C4-2B (cell line): ENCODE results near the gene NOS3.
A peak's percentile ranks its signal among the peaks of the same experiment; 100 is the strongest.
"Not testable (repeated sequence)": the region's sequence is repeated elsewhere in the genome, so short reads cannot be mapped to it uniquely, and the experiment has no call there.

Experiments
- H3K27ac ChIP-seq: fragments of 450-650 bp; 2 replicates; pipeline ENCODE4 v1.5.1; 2017
- ZFX ChIP-seq: fragments of 450-650 bp; IDR thresholded peaks from 2 replicates; pipeline ENCODE4 v1.6.1; 2017
- TF ChIP-seq, protein P1 (sequence below): fragments of 450-650 bp; conservative IDR thresholded peaks from 2 replicates; pipeline ENCODE4 v1.5.1; 2017; ENCODE audit warnings: mild to moderate bottlenecking

Gene NOS3

DNA sequence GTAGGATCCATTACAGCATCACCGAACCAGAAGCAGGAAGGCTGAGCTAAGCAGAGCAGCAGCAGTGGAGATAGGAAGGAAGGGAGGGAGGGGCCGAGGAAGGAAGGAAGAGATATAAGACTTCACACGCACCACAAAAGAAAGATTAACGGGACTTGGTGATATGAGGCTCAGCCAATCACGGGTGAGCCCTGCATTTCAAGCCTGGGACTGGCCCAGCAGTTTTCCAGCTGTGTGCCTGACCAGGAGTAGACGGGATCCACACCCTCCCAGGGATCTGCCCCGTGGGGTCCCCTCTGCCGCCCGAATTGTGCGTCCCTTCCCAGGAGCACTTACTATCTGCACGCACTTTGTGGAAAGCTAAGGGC lies 17.3 kb downstream of the NOS3 start:
- no peak for TF ChIP-seq ZFX
- TF ChIP-seq, protein P1, sequence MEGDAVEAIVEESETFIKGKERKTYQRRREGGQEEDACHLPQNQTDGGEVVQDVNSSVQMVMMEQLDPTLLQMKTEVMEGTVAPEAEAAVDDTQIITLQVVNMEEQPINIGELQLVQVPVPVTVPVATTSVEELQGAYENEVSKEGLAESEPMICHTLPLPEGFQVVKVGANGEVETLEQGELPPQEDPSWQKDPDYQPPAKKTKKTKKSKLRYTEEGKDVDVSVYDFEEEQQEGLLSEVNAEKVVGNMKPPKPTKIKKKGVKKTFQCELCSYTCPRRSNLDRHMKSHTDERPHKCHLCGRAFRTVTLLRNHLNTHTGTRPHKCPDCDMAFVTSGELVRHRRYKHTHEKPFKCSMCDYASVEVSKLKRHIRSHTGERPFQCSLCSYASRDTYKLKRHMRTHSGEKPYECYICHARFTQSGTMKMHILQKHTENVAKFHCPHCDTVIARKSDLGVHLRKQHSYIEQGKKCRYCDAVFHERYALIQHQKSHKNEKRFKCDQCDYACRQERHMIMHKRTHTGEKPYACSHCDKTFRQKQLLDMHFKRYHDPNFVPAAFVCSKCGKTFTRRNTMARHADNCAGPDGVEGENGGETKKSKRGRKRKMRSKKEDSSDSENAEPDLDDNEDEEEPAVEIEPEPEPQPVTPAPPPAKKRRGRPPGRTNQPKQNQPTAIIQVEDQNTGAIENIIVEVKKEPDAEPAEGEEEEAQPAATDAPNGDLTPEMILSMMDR = no peak
- no peak overlapping the region for H3K27ac ChIP-seq

DNA sequence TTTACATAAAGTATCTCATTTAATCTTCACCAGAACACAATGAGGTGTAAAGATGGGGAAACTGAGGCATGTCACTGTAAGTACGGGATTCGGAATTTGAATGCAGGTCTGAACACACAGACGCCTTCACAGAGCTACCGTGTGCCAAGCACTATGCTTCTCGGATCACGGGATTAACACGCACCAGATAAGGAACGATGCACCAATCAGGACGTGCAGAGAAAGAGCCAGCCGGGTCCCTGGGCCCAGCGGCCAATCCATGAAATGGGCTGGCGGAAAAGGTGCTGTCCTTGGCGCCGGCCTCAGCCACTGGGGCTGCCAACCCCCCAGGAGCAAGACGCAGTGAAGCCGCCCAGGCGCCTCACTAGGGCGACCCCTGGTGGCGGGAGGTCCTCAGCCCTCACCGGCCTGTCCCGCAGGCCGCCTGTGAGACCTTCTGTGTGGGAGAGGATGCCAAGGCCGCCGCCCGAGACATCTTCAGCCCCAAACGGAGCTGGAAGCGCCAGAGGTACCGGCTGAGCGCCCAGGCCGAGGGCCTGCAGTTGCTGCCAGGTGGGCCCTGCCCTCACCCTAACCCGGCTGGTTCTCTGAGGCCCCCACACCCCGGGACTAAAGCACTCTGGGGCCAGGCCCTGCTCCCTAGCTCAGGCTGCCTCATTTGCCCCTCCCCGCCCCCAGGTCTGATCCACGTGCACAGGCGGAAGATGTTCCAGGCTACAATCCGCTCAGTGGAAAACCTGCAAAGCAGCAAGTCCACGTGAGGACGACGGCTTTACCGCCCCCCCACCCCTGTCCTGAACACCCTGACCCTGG lies 17.9 kb downstream of the NOS3 start:
- TF ChIP-seq ZFX = no peak
- TF ChIP-seq, protein P1 = peak; percentile 86
- H3K27ac ChIP-seq = no peak overlapping the region

DNA sequence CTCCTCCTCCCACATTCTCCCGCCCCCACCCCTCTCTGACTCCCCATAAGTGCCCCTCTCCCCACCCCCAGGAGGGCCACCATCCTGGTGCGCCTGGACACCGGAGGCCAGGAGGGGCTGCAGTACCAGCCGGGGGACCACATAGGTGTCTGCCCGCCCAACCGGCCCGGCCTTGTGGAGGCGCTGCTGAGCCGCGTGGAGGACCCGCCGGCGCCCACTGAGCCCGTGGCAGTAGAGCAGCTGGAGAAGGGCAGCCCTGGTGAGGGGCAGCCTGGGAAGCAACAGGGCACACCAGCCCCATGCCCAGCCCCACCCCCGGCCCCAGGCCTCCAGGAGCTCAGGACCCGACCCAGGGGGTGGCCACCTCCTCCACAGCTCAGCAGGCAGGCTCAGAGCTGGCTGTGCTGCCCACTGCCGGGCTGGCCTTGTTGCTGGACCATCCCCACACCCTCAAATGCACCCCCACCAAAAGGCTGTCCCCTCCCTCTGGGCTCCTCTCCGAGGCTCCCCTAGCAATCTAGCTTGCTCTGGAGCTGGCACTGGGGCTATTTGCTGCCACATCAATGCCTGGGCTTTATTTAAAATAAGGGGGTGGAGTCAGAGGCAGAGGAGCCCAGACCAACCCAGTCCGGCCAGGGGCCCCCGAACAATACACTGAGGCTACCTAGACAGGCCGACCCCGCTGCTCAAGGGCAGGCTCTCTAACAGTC lies 18.7 kb downstream of the NOS3 start:
- TF ChIP-seq ZFX = no peak
- TF ChIP-seq, protein P1 = no peak
- no peak overlapping the region for H3K27ac ChIP-seq

DNA sequence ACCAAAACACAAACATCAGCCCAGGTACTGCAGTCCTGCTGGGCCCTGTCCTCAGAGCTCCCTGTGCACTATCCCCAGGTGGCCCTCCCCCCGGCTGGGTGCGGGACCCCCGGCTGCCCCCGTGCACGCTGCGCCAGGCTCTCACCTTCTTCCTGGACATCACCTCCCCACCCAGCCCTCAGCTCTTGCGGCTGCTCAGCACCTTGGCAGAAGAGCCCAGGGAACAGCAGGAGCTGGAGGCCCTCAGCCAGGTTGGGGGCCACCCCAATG lies 19.2 kb downstream of the NOS3 start:
- no peak overlapping the region for H3K27ac ChIP-seq
- no peak for TF ChIP-seq ZFX
- TF ChIP-seq, protein P1 = no peak

DNA sequence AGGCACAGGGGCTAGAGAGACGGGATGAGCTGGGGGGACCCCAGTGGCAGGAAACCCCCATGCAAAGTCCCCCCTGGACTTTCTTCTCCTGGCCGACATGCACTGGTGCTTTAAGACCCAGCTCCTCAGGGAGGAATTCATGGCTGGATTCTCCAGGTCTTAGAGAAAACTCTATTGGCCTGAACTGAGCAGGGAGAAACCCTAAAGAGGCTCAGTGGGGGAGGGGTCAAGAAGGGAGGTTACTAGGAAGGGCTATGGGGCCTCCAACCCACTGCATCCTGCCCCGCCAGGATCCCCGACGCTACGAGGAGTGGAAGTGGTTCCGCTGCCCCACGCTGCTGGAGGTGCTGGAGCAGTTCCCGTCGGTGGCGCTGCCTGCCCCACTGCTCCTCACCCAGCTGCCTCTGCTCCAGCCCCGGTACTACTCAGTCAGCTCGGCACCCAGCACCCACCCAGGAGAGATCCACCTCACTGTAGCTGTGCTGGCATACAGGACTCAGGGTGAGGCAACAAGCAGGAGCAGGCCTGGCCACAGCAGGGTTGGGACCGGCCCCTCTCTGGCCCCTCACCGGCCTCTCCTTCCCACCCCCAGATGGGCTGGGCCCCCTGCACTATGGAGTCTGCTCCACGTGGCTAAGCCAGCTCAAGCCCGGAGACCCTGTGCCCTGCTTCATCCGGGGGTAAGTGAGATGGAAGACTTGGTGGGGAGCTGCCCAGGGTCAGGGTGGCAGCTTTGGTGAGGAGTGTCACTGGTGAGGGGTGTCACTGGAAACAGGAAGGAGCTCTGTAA lies 19.7 kb downstream of the NOS3 start:
- 0 out of 2 replicates have a peak overlapping the region, but pooled peaks have one; percentile 13 for H3K27ac ChIP-seq
- TF ChIP-seq, protein P1 = no peak
- TF ChIP-seq ZFX = no peak

DNA sequence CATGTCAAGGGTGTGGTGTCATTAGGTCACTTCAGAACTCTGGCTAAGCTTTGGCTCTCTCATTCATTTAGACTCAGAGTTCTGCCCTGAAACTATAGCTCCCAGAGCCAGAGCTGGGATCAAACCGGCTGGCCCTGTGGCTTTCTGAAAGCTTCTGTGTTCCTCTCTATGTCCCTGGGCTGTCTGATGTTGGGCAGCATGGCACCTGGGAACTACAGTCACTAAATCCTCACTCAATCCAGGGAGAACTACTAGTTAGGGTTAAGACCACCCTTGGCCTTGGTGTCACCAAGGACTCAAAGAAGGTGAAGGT lies 20.2 kb downstream of the NOS3 start:
- TF ChIP-seq, protein P1 = no peak
- no peak for TF ChIP-seq ZFX

DNA sequence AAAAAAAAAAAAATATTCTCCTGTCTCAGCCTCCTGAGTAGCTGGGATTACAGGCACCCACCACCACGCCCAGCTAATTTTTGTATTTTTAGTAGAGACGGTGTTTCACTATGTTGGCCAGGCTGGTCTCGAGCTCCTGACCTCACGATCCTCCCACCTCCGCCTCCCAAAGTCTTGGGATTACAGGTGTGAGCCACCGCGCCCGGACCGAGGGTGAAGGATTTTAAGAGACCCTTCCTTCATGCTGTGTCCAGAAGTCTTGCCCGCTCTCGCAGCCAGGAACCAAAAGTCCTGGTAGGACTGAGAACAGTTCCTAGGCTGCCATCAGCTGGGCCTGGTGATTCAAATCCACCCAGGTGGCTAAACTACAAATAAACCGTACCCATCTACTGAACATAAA lies 20.8 kb downstream of the NOS3 start:
- not testable (repeated sequence) for H3K27ac ChIP-seq

More for the DNA sequence above, 20.2 kb downstream of the NOS3 start:
- 0 out of 2 replicates have a peak overlapping the region, but pooled peaks have one; percentile 13 for H3K27ac ChIP-seq
